GM12872 (cell line): ENCODE results near the gene PNP.

Experiments used
- TF ChIP-seq, protein P1 (sequence below): IDR thresholded peaks from 3 replicates; pipeline ENCODE4 v1.5.1; 2011; ENCODE audit warnings: low read depth, mild to moderate bottlenecking, low read length, moderate library complexity; ENCODE audit not compliant: insufficient read depth

The PNP gene

DNA sequence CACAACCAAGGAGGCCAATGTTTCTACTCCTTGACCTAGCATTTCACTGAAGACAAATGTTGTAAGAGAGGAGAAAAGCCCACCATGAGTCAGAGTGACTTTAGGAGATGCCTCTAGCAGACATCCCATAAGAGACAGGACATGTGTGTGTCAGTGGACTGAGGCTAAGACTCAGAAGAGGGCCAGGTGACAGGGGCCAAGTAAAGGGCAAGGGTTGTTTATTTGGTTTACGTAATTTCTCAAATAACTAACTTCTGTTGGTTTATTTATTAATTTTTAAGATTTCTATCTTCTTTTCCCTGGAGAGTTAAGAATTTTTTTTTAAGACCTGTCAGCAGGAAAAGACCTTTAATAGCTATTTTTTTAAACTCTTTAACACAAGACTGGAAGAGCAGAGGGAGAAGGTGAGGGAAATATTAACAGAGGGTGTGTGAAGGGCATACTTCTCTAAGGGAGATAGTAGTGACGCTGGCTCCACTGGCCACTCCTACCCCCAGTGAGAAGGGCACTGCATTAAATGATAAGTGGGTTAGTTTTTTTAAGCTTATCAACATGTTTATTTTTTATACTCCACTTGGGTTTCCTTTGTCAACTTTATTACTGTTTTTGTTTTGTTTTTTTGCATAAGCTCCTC, 3.4 kb downstream of the PNP start:
- TF ChIP-seq, protein P1, sequence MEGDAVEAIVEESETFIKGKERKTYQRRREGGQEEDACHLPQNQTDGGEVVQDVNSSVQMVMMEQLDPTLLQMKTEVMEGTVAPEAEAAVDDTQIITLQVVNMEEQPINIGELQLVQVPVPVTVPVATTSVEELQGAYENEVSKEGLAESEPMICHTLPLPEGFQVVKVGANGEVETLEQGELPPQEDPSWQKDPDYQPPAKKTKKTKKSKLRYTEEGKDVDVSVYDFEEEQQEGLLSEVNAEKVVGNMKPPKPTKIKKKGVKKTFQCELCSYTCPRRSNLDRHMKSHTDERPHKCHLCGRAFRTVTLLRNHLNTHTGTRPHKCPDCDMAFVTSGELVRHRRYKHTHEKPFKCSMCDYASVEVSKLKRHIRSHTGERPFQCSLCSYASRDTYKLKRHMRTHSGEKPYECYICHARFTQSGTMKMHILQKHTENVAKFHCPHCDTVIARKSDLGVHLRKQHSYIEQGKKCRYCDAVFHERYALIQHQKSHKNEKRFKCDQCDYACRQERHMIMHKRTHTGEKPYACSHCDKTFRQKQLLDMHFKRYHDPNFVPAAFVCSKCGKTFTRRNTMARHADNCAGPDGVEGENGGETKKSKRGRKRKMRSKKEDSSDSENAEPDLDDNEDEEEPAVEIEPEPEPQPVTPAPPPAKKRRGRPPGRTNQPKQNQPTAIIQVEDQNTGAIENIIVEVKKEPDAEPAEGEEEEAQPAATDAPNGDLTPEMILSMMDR, result no peak

DNA sequence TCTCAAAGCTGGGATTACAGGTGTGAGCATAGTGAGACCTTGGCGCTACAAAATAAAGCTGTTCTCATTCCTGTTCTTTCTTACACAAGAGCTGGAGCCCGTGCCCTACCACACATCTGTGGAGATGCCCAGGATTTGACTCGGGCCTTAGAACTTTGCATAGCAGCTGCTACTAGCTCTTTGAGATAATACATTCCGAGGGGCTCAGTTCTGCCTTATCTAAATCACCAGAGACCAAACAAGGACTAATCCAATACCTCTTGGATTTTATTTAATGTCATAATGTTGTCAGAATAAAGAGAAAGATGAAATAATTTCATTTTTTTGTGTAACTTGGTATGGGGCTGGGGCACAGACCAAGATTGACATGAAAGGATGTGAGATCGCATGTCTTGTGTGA, 7.6 kb downstream of the PNP start:
- TF ChIP-seq, protein P1, result no peak

DNA sequence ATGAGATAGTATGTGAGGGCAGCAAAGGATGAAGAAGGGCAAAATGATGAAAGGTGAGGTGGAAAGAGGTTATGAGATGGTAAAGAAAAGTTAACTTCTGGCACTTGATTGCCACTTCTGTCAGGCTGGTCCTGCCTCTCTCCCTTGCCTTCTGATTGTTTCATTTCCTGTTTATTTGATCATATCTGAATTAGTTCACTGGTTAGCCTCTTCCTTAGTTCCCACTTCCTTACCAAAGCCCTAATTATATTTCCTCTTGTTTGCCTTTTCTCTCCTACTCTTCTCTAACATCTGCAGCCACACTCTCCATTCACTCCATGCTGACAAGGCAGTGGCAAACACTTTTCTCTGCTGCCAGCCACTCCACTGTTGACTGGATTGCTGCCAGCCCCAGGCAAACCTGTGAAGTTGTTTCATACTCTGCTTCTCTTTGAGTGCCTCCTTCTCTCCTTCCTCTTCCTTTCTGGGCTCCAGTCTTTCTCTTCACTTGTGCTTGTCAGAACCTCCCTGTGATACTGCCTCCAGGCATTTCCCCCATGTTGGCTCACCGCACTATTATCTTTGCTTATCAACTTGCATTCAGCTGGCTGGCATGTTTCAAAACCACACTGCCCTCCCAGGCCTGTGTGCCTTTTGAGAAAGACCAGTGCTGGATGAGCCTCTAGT, 8.1 kb downstream of the PNP start:
- TF ChIP-seq, protein P1, result no peak

DNA sequence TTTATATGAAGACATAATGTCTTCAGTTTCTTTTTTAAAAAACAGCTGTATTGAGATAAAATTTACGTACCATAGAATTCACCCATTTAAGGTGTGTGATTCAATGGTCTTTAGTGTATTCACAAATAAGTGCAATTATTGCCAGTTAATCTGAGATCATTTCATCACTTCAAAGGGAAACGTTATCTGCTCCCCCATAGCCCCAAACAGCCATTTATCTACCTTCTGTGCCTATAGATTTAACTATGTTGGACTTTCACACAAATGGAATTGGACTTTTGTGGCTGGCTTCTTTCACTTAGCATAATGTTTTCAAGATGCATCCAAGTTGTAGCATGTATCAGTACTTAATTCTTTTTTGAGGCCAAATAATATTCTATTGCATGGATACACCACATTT, 9.7 kb downstream of the PNP start:
- TF ChIP-seq, protein P1, result no peak

DNA sequence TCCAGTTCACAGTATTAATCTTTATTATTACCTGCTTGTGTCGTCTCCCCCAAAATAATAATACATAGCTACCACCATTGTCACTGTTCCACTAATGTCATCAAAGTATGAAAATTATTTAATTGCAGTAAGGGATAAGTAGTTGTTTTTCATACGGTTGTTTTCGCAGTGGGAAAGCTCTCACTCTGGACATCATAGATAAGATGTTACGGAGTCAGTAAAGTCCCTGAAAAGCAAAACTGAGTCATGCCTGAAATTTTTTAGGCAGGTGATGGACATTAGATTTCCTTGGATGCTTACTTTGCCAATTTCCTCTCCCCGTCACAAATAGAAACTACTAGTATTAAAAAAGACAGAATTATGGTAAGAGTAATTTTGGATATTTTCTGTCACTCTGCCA, 13.2 kb downstream of the PNP start:
- TF ChIP-seq, protein P1, result no peak

DNA sequence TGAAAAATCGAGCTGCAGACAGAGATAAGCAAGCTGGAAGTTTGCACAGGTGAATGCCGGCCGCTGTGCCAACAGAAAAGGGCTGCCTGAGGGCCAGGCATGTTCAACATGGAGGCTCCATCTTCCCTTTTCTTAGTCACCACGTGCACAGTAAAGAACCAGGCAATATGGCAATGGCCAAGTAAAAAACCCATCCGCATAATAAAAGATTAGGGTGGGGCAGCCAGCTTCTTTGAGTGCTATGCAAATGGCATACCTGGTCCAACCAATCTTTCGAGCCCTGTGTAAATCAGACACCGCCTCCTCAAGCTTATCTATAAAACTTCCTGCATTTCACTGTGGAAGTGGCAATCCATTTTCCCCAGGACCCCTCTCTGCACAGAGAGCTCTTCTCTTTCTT, 16.7 kb downstream of the PNP start:
- TF ChIP-seq, protein P1, result no peak

DNA sequence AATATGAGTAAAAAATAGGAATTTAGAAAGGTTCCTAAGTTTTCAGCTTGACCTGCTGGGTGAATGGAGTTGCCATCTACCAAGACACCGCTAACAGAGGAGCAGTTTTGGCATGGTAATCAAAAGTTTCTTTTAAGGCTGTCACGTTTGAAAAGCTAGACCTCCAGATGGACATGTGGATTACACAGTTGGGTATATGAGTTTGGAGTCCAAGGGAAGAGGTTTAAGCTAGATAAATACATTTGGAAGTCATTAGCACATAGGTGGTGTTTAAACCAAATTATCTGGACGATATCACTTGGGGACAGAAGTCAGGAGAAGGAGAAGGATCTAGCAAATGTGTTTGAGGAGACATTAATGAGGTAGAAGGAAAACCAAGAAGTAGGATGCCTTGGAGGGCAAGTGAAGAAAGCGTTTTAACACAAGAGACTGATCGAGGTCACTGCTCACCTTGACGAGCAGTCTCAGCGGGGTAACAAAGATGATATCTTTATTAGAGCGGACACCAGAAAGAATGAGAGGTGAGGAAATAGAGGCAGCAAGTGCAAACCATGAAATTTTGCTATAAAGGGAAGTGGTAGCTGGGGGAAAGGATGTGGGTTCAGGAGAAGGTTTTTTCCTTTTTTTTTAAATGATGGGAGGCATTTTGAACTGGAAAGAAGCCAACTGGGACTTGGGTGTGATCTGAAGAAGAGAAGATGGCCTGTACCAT, 17.6 kb downstream of the PNP start:
- TF ChIP-seq, protein P1, result no peak
